ENCODE results near the gene FAAP100.

DNA sequence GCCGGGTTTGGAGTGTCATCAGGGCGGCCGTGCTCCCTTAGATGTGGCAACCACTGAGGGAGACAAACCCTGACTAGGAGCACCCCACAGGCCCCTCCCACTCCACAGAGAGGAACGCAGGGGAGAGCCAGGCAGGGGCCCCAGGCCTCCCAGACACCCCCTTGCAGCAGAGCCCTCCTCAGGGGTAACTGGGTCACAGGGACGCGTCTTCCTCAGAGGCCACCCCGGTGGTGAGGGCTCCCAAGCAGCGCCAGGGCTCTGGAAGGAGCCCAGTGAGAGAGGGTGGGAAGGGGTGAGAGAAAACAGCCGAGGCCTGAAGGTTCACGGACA lies 12.6 kb downstream of the FAAP100 start:
- TF ChIP-seq POLR2A (IDR thresholded peaks at IDR 0.05) = no peak
- TF ChIP-seq, protein P1, sequence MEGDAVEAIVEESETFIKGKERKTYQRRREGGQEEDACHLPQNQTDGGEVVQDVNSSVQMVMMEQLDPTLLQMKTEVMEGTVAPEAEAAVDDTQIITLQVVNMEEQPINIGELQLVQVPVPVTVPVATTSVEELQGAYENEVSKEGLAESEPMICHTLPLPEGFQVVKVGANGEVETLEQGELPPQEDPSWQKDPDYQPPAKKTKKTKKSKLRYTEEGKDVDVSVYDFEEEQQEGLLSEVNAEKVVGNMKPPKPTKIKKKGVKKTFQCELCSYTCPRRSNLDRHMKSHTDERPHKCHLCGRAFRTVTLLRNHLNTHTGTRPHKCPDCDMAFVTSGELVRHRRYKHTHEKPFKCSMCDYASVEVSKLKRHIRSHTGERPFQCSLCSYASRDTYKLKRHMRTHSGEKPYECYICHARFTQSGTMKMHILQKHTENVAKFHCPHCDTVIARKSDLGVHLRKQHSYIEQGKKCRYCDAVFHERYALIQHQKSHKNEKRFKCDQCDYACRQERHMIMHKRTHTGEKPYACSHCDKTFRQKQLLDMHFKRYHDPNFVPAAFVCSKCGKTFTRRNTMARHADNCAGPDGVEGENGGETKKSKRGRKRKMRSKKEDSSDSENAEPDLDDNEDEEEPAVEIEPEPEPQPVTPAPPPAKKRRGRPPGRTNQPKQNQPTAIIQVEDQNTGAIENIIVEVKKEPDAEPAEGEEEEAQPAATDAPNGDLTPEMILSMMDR (IDR thresholded peaks at IDR 0.05) = no peak
